Kidney (tissue), 14 donors: ENCODE results near the gene NUDT4. TPM values are rescaled to one million over a fixed set of nuclear protein-coding genes. Genes with fewer than 3 reads are reported as not detected.

Source experiments
- DNase-seq, 5 donors: peaks; one replicate each; pipeline ENCODE4 v3.0.0-alpha.2; 2013 to 2020
- FAIRE-seq: peaks from 2 replicates; lab custom pipeline; 2012; peaks lifted over from hg19 to GRCh38; lab: Jason Lieb, UNC
- H3K27ac ChIP-seq, 2 donors: one replicate each; pipeline ENCODE4 v1.7.0; 2013; ENCODE audit warnings: low read depth in 2 of 2, low read length in 2 of 2, inconsistent platforms in 1 of 2
- H3K27me3 ChIP-seq: one replicate; pipeline ENCODE4 v1.7.1; 2013; ENCODE audit warnings: low read length, inconsistent platforms; ENCODE audit not compliant: control insufficient read depth, insufficient read depth
- H3K36me3 ChIP-seq, 3 donors: one replicate each; pipeline versions ENCODE4 v1.7.0 to v1.7.1; 2013; ENCODE audit warnings: low read length in 3 of 3, control low read depth in 1 of 3, inconsistent platforms in 1 of 3; ENCODE audit not compliant: insufficient read depth in 3 of 3, control insufficient read depth in 2 of 3
- H3K4me1 ChIP-seq, 3 donors: one replicate each; pipeline versions ENCODE4 v1.7.0 to v1.7.1; 2013; ENCODE audit warnings: low read length in 3 of 3, inconsistent platforms in 1 of 3, low read depth in 1 of 3; ENCODE audit not compliant: control insufficient read depth in 2 of 3, insufficient read depth in 2 of 3
- H3K4me3 ChIP-seq, 3 donors: one replicate each; pipeline versions ENCODE4 v1.7.0 to v1.8.1; 2013; ENCODE audit warnings: low read length in 3 of 3, control low read depth in 1 of 3, inconsistent platforms in 1 of 3
- H3K9ac ChIP-seq, 3 donors: one replicate each; pipeline versions ENCODE4 v1.7.0 to v1.7.1; 2013; ENCODE audit warnings: low read length in 3 of 3, control low read depth in 1 of 3, inconsistent platforms in 1 of 3
- H3K9me3 ChIP-seq, 3 donors: one replicate each; pipeline versions ENCODE4 v1.7.0 to v1.7.1; 2013; ENCODE audit warnings: low read length in 3 of 3, control low read depth in 1 of 3, inconsistent platforms in 1 of 3; ENCODE audit not compliant: control insufficient read depth in 2 of 3, insufficient read depth in 1 of 3
- intact Hi-C: fragments of 100-400 bp; cut with DNase I; formaldehyde crosslinking; loops from one replicate; pipeline ENCODE4 v1.11.1; 2022
- polyA plus RNA-seq: library from polyadenylated mRNA; stranded (reverse); fragments of 350-450 nt; fragmentation: Illumina TruSeq; extraction: RNeasy Lipid Tissue Mini Kit (QIAGEN cat#74804); gene quantifications from one replicate; pipeline ENCODE4 v1.2.3, GENCODE V29; 2014; ENCODE audit warnings: low read depth, low replicate concordance; ENCODE audit not compliant: insufficient read depth
- total RNA-seq: library from RNA; stranded (reverse); fragmentation: NEBNext Ultra II Directional; extraction: Animal tissue kit (Norgen Biotek cat#: 25700); gene quantifications from one replicate; pipeline ENCODE4 v1.2.1, GENCODE V29; 2021
- TF ChIP-seq, protein P1 (sequence below): IDR thresholded peaks from 3 replicates; pipeline ENCODE4 v1.5.1; 2012; ENCODE audit warnings: mild to moderate bottlenecking, moderate library complexity, borderline replicate concordance; ENCODE audit not compliant: insufficient read depth; ENCODE audit errors: extremely low read depth
- donor health status: control.
- donor health status: control.
- donor health status: control.
- donor health status: control.
- donor health status: control.
- donor health status: DM: yes; HTN: yes; CAD: no.
- donor health status: Normal renal cell carcinoma (clear cell type).

NUDT4 gene
- total and polyA plus RNA-seq, 2 donors from 2014 or later = 104 to 127 TPM

GRCh38 chr12:93368766-93369165 lies 9.0 kb upstream of the NUDT4 start:
- no peaks in the 10 kb centered on the region for H3K9me3 ChIP-seq
- no peak overlapping the region for H3K9ac ChIP-seq
- H3K4me1 ChIP-seq = no peaks in the 10 kb centered on the region
- TF ChIP-seq, protein P1, sequence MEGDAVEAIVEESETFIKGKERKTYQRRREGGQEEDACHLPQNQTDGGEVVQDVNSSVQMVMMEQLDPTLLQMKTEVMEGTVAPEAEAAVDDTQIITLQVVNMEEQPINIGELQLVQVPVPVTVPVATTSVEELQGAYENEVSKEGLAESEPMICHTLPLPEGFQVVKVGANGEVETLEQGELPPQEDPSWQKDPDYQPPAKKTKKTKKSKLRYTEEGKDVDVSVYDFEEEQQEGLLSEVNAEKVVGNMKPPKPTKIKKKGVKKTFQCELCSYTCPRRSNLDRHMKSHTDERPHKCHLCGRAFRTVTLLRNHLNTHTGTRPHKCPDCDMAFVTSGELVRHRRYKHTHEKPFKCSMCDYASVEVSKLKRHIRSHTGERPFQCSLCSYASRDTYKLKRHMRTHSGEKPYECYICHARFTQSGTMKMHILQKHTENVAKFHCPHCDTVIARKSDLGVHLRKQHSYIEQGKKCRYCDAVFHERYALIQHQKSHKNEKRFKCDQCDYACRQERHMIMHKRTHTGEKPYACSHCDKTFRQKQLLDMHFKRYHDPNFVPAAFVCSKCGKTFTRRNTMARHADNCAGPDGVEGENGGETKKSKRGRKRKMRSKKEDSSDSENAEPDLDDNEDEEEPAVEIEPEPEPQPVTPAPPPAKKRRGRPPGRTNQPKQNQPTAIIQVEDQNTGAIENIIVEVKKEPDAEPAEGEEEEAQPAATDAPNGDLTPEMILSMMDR = no peak
- no peaks in the 10 kb centered on the region for H3K36me3 ChIP-seq
- DNase-seq (no peak), FAIRE-seq (no peak)
- H3K27ac ChIP-seq = no peak overlapping the region
- H3K4me3 ChIP-seq = no peak overlapping the region
- intact Hi-C loops = no loop called here
- no peaks in the 10 kb centered on the region for H3K27me3 ChIP-seq

- TF ChIP-seq, protein P1 = no peak
- DNase-seq = no peak
- intact Hi-C loops = no loop called here
- no peak overlapping the region for H3K9ac ChIP-seq
- H3K4me3 ChIP-seq = no peak overlapping the region
- no peak for FAIRE-seq
- no peak overlapping the region for H3K27ac ChIP-seq
- peaks cover 0 to 2% (median 0%) of the 10 kb centered on the region in 3 donors for H3K4me1 ChIP-seq
- H3K27me3 ChIP-seq = no peaks in the 10 kb centered on the region
- no peaks in the 10 kb centered on the region for H3K9me3 ChIP-seq
- no peaks in the 10 kb centered on the region for H3K36me3 ChIP-seq
These were observed 8.2 kb upstream of the NUDT4 start for GRCh38 chr12:93369505-93369904.

DNA sequence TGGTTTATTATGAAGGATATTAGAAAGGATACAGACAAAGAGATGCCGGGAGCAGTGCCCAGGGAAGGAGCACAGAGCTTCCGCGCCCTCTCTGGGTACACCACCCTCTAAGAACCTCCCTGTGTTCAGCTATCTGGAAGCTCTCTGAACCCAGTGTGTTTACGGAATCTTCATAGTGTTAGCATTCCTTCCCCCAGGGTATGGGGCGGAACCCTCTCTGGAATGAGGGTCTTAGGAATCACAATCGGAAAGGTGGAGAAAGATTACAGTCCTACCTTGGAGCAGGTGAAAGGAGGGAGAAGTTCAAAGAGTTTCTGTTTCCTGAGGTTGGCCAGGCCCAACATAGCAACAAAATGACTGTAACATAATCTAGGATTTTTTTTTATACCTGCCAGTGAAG lies 6.8 kb upstream of the NUDT4 start:
- no peak for FAIRE-seq
- TF ChIP-seq, protein P1 = no peak
- Histone ChIP-seq H3K4me1 (peaks cover 0 to 5% (median 2%) of the 10 kb centered on the region in 3 donors), H3K27me3 (no peaks in the 10 kb centered on the region), H3K36me3 (no peaks in the 10 kb centered on the region), H3K9ac (no peak overlapping the region), H3K9me3 (no peaks in the 10 kb centered on the region), H3K27ac (no peak overlapping the region), H3K4me3 (no peak overlapping the region)
- intact Hi-C loops = no loop called here
- DNase-seq = no peak
